ENCODE data around the gene FBN1. TPM values are rescaled to one million over a fixed set of nuclear protein-coding genes. Genes with fewer than 3 reads are reported as not detected.

FBN1 gene
- total and polyA plus RNA-seq, 5 donors = 17.9 to 101 (median 63.1) TPM

GRCh38 chr15:48601095-48601494, 44.4 kb downstream of the FBN1 start:
- Histone ChIP-seq H3K4me1 (ENCODE audit: control insufficient read depth, insufficient read depth, low read length) (peaks cover 8% of the 10 kb centered on the region), H3K27ac (ENCODE audit: low read length) (no peak overlapping the region), H3K9me3 (ENCODE audit: control insufficient read depth, low read length) (no peaks in the 10 kb centered on the region), H3K4me3 (ENCODE audit: low read length) (no peak overlapping the region), H3K27me3 (ENCODE audit: control insufficient read depth, insufficient read depth) (no peaks in the 10 kb centered on the region)
- no peak for DNase-seq
- no peak for ATAC-seq
- WGBS = 75% methylated on average over 4 of the region's 4 CpGs
- intact Hi-C loops (cut with DNase I) = no loop called here

GRCh38 chr15:48596841-48597240, 48.7 kb downstream of the FBN1 start:
- H3K4me1 ChIP-seq (ENCODE audit: control insufficient read depth, insufficient read depth, low read length) = peaks cover 3% of the 10 kb centered on the region
- H3K4me3 ChIP-seq (ENCODE audit: low read length) = no peak overlapping the region
- ATAC-seq = peak in 1 of 2 donors; percentile 40
- DNase-seq = no peak
- no peaks in the 10 kb centered on the region for H3K27me3 ChIP-seq (ENCODE audit: control insufficient read depth, insufficient read depth)
- no peaks in the 10 kb centered on the region for H3K9me3 ChIP-seq (ENCODE audit: control insufficient read depth, low read length)
- 69% methylated on average over 4 of the region's 4 CpGs for WGBS
- intact Hi-C loops (cut with DNase I) = no loop called here
- no peak overlapping the region for H3K27ac ChIP-seq (ENCODE audit: low read length)

- no peak for ATAC-seq
- WGBS = 66% methylated on average over 4 of the region's 4 CpGs
- intact Hi-C loops (cut with DNase I) = no loop called here
Observed at GRCh38 chr15:48596415-48596814, 49.1 kb downstream of the FBN1 start.

GRCh38 chr15:48595981-48596380, 49.5 kb downstream of the FBN1 start:
- no peaks in the 10 kb centered on the region for H3K9me3 ChIP-seq (ENCODE audit: control insufficient read depth, low read length)
- ATAC-seq (no peak), DNase-seq (no peak)
- H3K4me3 ChIP-seq (ENCODE audit: low read length) = no peak overlapping the region
- 94% methylated on average over 5 of the region's 5 CpGs for WGBS
- no peak overlapping the region for H3K27ac ChIP-seq (ENCODE audit: low read length)
- intact Hi-C loops (cut with DNase I) = no loop called here
- H3K27me3 ChIP-seq (ENCODE audit: control insufficient read depth, insufficient read depth) = no peaks in the 10 kb centered on the region
- H3K4me1 ChIP-seq (ENCODE audit: control insufficient read depth, insufficient read depth, low read length) = peaks cover 2% of the 10 kb centered on the region

More at GRCh38 chr15:48596415-48596814, 49.1 kb downstream of the FBN1 start:
- no peaks in the 10 kb centered on the region for H3K27me3 ChIP-seq (ENCODE audit: control insufficient read depth, insufficient read depth)
- H3K9me3 ChIP-seq (ENCODE audit: control insufficient read depth, low read length) = no peaks in the 10 kb centered on the region
- no peak overlapping the region for H3K27ac ChIP-seq (ENCODE audit: low read length)
- DNase-seq = no peak
- peaks cover 2% of the 10 kb centered on the region for H3K4me1 ChIP-seq (ENCODE audit: control insufficient read depth, insufficient read depth, low read length)
- no peak overlapping the region for H3K4me3 ChIP-seq (ENCODE audit: low read length)

- DNase-seq (no peak), ATAC-seq (no peak)
- 85% methylated on average over 1 of the region's 1 CpG for WGBS
- Histone ChIP-seq H3K4me1 (ENCODE audit: control insufficient read depth, insufficient read depth, low read length) (peaks cover 2% of the 10 kb centered on the region), H3K9me3 (ENCODE audit: control insufficient read depth, low read length) (no peaks in the 10 kb centered on the region), H3K27me3 (ENCODE audit: control insufficient read depth, insufficient read depth) (no peaks in the 10 kb centered on the region), H3K27ac (ENCODE audit: low read length) (no peak overlapping the region), H3K4me3 (ENCODE audit: low read length) (no peak overlapping the region)
- intact Hi-C loops (cut with DNase I) = no loop called here
Observed at GRCh38 chr15:48592933-48593332, 52.6 kb downstream of the FBN1 start.

GRCh38 chr15:48592221-48592731, 53.2 kb downstream of the FBN1 start:
- ATAC-seq (peak; percentile 60 to 70), DNase-seq (no peak)
- Histone ChIP-seq H3K9me3 (ENCODE audit: control insufficient read depth, low read length) (no peaks in the 10 kb centered on the region), H3K27ac (ENCODE audit: low read length) (no peak overlapping the region), H3K27me3 (ENCODE audit: control insufficient read depth, insufficient read depth) (no peaks in the 10 kb centered on the region), H3K4me1 (ENCODE audit: control insufficient read depth, insufficient read depth, low read length) (peaks cover 2% of the 10 kb centered on the region), H3K4me3 (ENCODE audit: low read length) (no peak overlapping the region)
- intact Hi-C loops (cut with DNase I) = no loop called here
- 53% methylated on average over 2 of the region's 2 CpGs for WGBS

GRCh38 chr15:48590723-48591122, 54.8 kb downstream of the FBN1 start:
- no peak overlapping the region for H3K27ac ChIP-seq (ENCODE audit: low read length)
- peak; percentile 68 to 88 for ATAC-seq

GRCh38 chr15:48584812-48585563, 60.5 kb downstream of the FBN1 start:
- DNase-seq (no peak), ATAC-seq (no peak)
- Histone ChIP-seq H3K4me3 (ENCODE audit: low read length) (no peak overlapping the region), H3K27ac (ENCODE audit: low read length) (no peak overlapping the region), H3K27me3 (ENCODE audit: control insufficient read depth, insufficient read depth) (no peaks in the 10 kb centered on the region), H3K9me3 (ENCODE audit: control insufficient read depth, low read length) (no peaks in the 10 kb centered on the region), H3K4me1 (ENCODE audit: control insufficient read depth, insufficient read depth, low read length) (peaks cover 5% of the 10 kb centered on the region)
- WGBS = 58% methylated on average over 6 of the region's 6 CpGs
- intact Hi-C loops (cut with DNase I) = no loop called here

More at GRCh38 chr15:48590723-48591122, 54.8 kb downstream of the FBN1 start:
- no peak for DNase-seq
- 7% methylated on average over 1 of the region's 1 CpG for WGBS
- Histone ChIP-seq H3K4me1 (ENCODE audit: control insufficient read depth, insufficient read depth, low read length) (peaks cover 2% of the 10 kb centered on the region), H3K9me3 (ENCODE audit: control insufficient read depth, low read length) (no peaks in the 10 kb centered on the region), H3K4me3 (ENCODE audit: low read length) (no peak overlapping the region), H3K27me3 (ENCODE audit: control insufficient read depth, insufficient read depth) (no peaks in the 10 kb centered on the region)
- intact Hi-C loops (cut with DNase I) = no loop called here

GRCh38 chr15:48584090-48584811, 61.3 kb downstream of the FBN1 start:
- H3K27me3 ChIP-seq (ENCODE audit: control insufficient read depth, insufficient read depth) = no peaks in the 10 kb centered on the region
- no peaks in the 10 kb centered on the region for H3K9me3 ChIP-seq (ENCODE audit: control insufficient read depth, low read length)
- ATAC-seq = peak; percentile 39 to 55
- H3K4me1 ChIP-seq (ENCODE audit: control insufficient read depth, insufficient read depth, low read length) = peaks cover 5% of the 10 kb centered on the region
- intact Hi-C loops (cut with DNase I) = no loop called here
- DNase-seq = no peak
- no peak overlapping the region for H3K27ac ChIP-seq (ENCODE audit: low read length)
- WGBS = 62% methylated on average over 5 of the region's 5 CpGs
- H3K4me3 ChIP-seq (ENCODE audit: low read length) = no peak overlapping the region

GRCh38 chr15:48582452-48583247, 62.9 kb downstream of the FBN1 start:
- Histone ChIP-seq H3K4me1 (ENCODE audit: control insufficient read depth, insufficient read depth, low read length) (peaks cover 5% of the 10 kb centered on the region), H3K27me3 (ENCODE audit: control insufficient read depth, insufficient read depth) (no peaks in the 10 kb centered on the region), H3K4me3 (ENCODE audit: low read length) (no peak overlapping the region), H3K27ac (ENCODE audit: low read length) (no peak overlapping the region), H3K9me3 (ENCODE audit: control insufficient read depth, low read length) (no peaks in the 10 kb centered on the region)
- peak; percentile 32 to 60 (median 58) for DNase-seq
- intact Hi-C loops (cut with DNase I) = no loop called here
- WGBS = 63% methylated on average over 11 of the region's 11 CpGs
- ATAC-seq = peak in 1 of 2 donors; percentile 36
